GM18508 (cell line): ENCODE results near the gene ABCF2.

Experiments used
- ATAC-seq: cut with Tn5 transposase; IDR thresholded peaks from one replicate; pipeline ENCODE4 v1.9.1; 2021; ENCODE audit warnings: moderate number of reproducible peaks; ENCODE audit not compliant: insufficient read depth, unreplicated experiment

Gene ABCF2

GRCh38 chr7:151177310-151177709 lies 49.7 kb downstream of the ABCF2 start:
- no peak for ATAC-seq

GRCh38 chr7:151176401-151176800 lies 50.6 kb downstream of the ABCF2 start:
- no peak for ATAC-seq

- no peak for ATAC-seq
These were observed 51.2 kb downstream of the ABCF2 start for GRCh38 chr7:151175793-151176311.

- ATAC-seq, result no peak
These were observed 51.8 kb downstream of the ABCF2 start for GRCh38 chr7:151175047-151175792.

GRCh38 chr7:151174246-151175046 lies 52.6 kb downstream of the ABCF2 start:
- ATAC-seq, result no peak

GRCh38 chr7:151173386-151174245 lies 53.4 kb downstream of the ABCF2 start:
- no peak for ATAC-seq

GRCh38 chr7:151172273-151173141 lies 54.5 kb downstream of the ABCF2 start:
- ATAC-seq, result no peak

GRCh38 chr7:151168787-151169162 lies 58.2 kb downstream of the ABCF2 start:
- ATAC-seq, result no peak

GRCh38 chr7:151168003-151168786 lies 58.8 kb downstream of the ABCF2 start:
- ATAC-seq, result no peak

- no peak for ATAC-seq
These were observed 59.6 kb downstream of the ABCF2 start, which contains the start of gene GBX1 for GRCh38 chr7:151167197-151167961. Gene GBX1 (minus strand): TSS chr7:151167694. CDS start chr7:151167548, 146 bp downstream.

- ATAC-seq, result no peak
These were observed 60.3 kb downstream of the ABCF2 start for GRCh38 chr7:151166629-151167196.
